Measurements from ENCODE around the gene SCARF2. TPM values are rescaled to one million over a fixed set of nuclear protein-coding genes. Genes with fewer than 3 reads are reported as not detected.

SCARF2 gene
- total RNA-seq, 1 experiment from 2014 or later = 10.8 TPM

DNA sequence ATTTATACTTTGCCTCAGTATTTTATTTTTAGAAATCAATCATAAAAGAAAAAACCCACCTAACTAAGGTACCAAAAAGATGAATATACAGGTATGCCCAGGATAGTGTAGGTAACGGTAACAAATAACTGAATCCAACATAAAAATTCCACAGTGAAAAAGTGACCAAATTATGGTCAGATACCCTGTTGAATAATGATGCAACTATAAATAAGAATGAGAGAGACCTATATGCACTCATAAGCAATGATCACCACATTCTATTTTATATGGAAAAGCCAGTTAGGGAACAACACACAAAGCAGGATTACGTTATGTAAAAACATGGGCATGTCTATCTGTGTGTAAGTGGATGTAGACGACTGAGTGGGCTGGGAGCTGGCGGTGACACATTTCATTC is 50.7 kb downstream of the SCARF2 start:
- Mint-ChIP-seq H3K27me3 (ENCODE audit: low read depth) (peaks cover 9% of the 10 kb centered on the region), H3K4me1 (no peaks in the 10 kb centered on the region), H3K9me3 (no peaks in the 10 kb centered on the region), H3K36me3 (ENCODE audit: insufficient read depth in 1 of 3, low read depth in 3 of 3) (no peaks in the 10 kb centered on the region), H3K27ac (no peak overlapping the region), H3K4me3 (no peak overlapping the region)
- Histone ChIP-seq H4K5ac (ENCODE audit: insufficient read length, low read depth, low read length) (no peak overlapping the region), H3T11ph (ENCODE audit: low read length) (no peak overlapping the region), H3K4me2 (ENCODE audit: insufficient read depth, insufficient read length, low read length) (no peak overlapping the region), H3K4me1 (ENCODE audit: insufficient read depth, low read length) (no peaks in the 10 kb centered on the region), H3K23ac (ENCODE audit: insufficient read length, low read depth, low read length) (no peak overlapping the region), H2BK120ac (ENCODE audit: low read depth, low read length, poor library complexity, severe bottlenecking) (no peak overlapping the region), H2BK15ac (ENCODE audit: low read depth, low read length) (no peak overlapping the region), H3K9me3 (ENCODE audit: control insufficient read depth, low read depth, low read length) (no peaks in the 10 kb centered on the region), H2AK5ac (ENCODE audit: insufficient read length, low read length) (no peak overlapping the region), H3K4ac (ENCODE audit: low read depth, low read length) (no peak overlapping the region), H3K79me1 (ENCODE audit: insufficient read depth, low read depth, low read length, poor library complexity, severe bottlenecking) (no peaks in the 10 kb centered on the region), H4K91ac (ENCODE audit: insufficient read length, low read depth, low read length) (no peak overlapping the region), H3K27me3 (ENCODE audit: insufficient read depth, low read length) (no peaks in the 10 kb centered on the region), H4K8ac (replicated peaks; ENCODE audit: insufficient read length, low read depth, low read length) (no peak overlapping the region), H3K14ac (ENCODE audit: insufficient read depth, low read length) (no peak overlapping the region), H3K79me2 (ENCODE audit: insufficient read depth, low read length) (no peaks in the 10 kb centered on the region), H3K23me2 (ENCODE audit: insufficient read length, low read depth, low read length, poor library complexity, severe bottlenecking) (no peaks in the 10 kb centered on the region), H4K20me1 (ENCODE audit: control insufficient read depth, insufficient read depth, insufficient read length) (no peaks in the 10 kb centered on the region), H3K9ac (ENCODE audit: extremely low read depth, insufficient read length, low read length) (no peak overlapping the region), H3K27ac (ENCODE audit: insufficient read length, low read depth, low read length) (no peak overlapping the region), H2BK12ac (ENCODE audit: insufficient read length, low read depth, low read length) (no peak overlapping the region), H2BK20ac (ENCODE audit: low read depth, low read length, poor library complexity, severe bottlenecking) (no peak overlapping the region), H2AFZ (ENCODE audit: low read length) (no peak overlapping the region), H3K56ac (ENCODE audit: insufficient read length, low read depth, low read length) (no peak overlapping the region), H2BK5ac (ENCODE audit: insufficient read length, low read length) (no peak overlapping the region), H3K18ac (ENCODE audit: insufficient read length, low read depth, low read length) (no peak overlapping the region)
- no peak for DNase-seq
- no CpG with 5 or more reads among the region's 4 CpGs for WGBS (ENCODE audit: extremely low coverage, insufficient read length, low lambda C conversion rate)
- TF ChIP-seq, protein P1, sequence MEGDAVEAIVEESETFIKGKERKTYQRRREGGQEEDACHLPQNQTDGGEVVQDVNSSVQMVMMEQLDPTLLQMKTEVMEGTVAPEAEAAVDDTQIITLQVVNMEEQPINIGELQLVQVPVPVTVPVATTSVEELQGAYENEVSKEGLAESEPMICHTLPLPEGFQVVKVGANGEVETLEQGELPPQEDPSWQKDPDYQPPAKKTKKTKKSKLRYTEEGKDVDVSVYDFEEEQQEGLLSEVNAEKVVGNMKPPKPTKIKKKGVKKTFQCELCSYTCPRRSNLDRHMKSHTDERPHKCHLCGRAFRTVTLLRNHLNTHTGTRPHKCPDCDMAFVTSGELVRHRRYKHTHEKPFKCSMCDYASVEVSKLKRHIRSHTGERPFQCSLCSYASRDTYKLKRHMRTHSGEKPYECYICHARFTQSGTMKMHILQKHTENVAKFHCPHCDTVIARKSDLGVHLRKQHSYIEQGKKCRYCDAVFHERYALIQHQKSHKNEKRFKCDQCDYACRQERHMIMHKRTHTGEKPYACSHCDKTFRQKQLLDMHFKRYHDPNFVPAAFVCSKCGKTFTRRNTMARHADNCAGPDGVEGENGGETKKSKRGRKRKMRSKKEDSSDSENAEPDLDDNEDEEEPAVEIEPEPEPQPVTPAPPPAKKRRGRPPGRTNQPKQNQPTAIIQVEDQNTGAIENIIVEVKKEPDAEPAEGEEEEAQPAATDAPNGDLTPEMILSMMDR (conservative IDR thresholded peaks at IDR 0.05) = no peak
